Activated CD4-positive, alpha-beta memory T cell treated with anti-CD3 and anti-CD28 coated beads for 36 hours (primary cell): ENCODE measurements around the gene RTCA. TPM values are rescaled to one million over a fixed set of nuclear protein-coding genes. Genes with fewer than 3 reads are reported as not detected.
A peak's percentile ranks its signal among the peaks of the same experiment; 100 is the strongest.
"Not testable (repeated sequence)": the region's sequence is repeated elsewhere in the genome, so short reads cannot be mapped to it uniquely, and the experiment has no call there.

Source experiments
- CTCF ChIA-PET: fragments of 350-600 bp; sonication (Branson Sonifier 250); formaldehyde crosslinking; loops from one replicate; lab custom pipeline; 2021; ENCODE audit warnings: antibody characterized with exemption, inconsistent platforms; lab: Charles Lee
- POLR2A ChIA-PET: fragments of 350-600 bp; sonication (Branson Sonifier 250); formaldehyde crosslinking; loops from one replicate; lab custom pipeline; 2021; ENCODE audit warnings: antibody characterized with exemption; lab: Charles Lee
- DNase-seq: peaks from one replicate; pipeline ENCODE4 v3.0.0-alpha.2; 2020
- H3K27ac Mint-ChIP-seq: one replicate; pipeline ENCODE4 v1.8.0; 2021; ENCODE audit warnings: mixed read lengths
- H3K27me3 Mint-ChIP-seq: one replicate; pipeline ENCODE4 v1.8.0; 2021; ENCODE audit warnings: mixed read lengths
- H3K36me3 Mint-ChIP-seq: one replicate; pipeline ENCODE4 v1.8.0; 2021; ENCODE audit warnings: mixed read lengths
- H3K4me1 Mint-ChIP-seq: one replicate; pipeline ENCODE4 v1.8.0; 2021; ENCODE audit warnings: low read depth, mixed read lengths
- H3K4me3 Mint-ChIP-seq: one replicate; pipeline ENCODE4 v1.8.0; 2021; ENCODE audit warnings: mild to moderate bottlenecking, mixed read lengths
- H3K9me3 Mint-ChIP-seq: one replicate; pipeline ENCODE4 v1.8.0; 2021; ENCODE audit warnings: mixed read lengths
- intact Hi-C: fragments of 100-400 bp; cut with micrococcal nuclease; formaldehyde crosslinking; loops from one replicate; pipeline ENCODE4 v1.15.1; 2023
- total RNA-seq, 2 experiments: library from RNA; stranded (reverse); gene quantifications; one replicate each; pipeline ENCODE4 v1.2.3, GENCODE V29; 2021

The RTCA gene
- total RNA-seq, result 10 to 100 TPM; 56.6 to 58.2 TPM

DNA sequence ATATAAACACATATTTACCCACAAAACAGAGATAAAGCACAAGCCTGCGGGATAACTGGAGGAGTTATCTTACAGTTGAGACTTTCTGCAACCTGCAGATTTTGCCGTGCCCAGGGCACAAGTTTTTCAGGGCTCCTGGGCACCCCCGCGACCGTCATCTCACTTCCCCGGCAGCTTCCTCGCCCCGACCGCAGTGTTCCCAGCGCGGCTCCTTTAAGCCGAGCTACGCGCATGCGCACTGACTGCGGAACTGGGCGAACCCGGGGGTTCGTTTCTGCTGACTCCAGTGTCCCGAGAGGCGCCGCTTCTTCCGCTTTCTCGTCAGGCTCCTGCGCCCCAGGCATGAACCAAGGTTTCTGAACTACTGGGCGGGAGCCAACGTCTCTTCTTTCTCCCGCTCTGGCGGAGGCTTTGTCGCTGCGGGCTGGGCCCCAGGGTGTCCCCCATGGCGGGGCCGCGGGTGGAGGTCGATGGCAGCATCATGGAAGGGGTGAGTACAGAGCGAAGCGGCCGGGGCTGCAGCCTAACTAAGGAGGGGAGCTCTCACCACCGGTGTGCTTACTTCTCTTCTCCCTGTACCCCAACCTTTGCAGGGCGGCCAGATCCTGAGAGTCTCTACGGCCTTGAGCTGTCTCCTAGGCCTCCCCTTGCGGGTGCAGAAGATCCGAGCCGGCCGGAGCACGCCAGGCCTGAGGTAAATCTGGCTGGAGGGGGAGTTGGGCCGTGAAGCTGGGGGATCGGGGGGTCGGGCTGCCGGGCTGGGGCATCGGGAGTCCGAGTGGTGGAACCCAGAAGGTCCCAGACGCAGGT is at the start of gene RTCA:
Gene RTCA (plus strand): TSS at position 286 of the 810 bp plus-strand sequence. CDS start 160 bp downstream, at position 446.
- Mint-ChIP-seq H3K4me3 (peak within 1 kb of the TSS; percentile 100), H3K9me3 (peaks cover 4% of the 10 kb centered on the region), H3K27me3 (no peaks in the 10 kb centered on the region), H3K4me1 (peaks cover 40% of the 10 kb centered on the region), H3K27ac (peak within 1 kb of the TSS; percentile 97), H3K36me3 (peaks cover 40% of the 10 kb centered on the region)
- intact Hi-C loops, result loop anchor here (1.0 to 10.0 kb wide), 8 partner anchors 17 to 629 kb away; partner anchors contain the start of genes DBT, EXTL2, SASS6 and SLC30A7
- peak; percentile 96 for DNase-seq
- CTCF ChIA-PET, result interaction anchor here (0.8 to 2.5 kb wide), 9 partner anchors 11 to 460 kb away, joined by 3 to 25 read pairs (median 8); partner anchors contain the start of genes CDC14A and DBT
- POLR2A ChIA-PET, result interaction anchor here (0.6 to 3.0 kb wide), 16 partner anchors 12 to 227 kb away, joined by 3 to 18 read pairs (median 3); partner anchors contain the start of genes CDC14A and DBT

DNA sequence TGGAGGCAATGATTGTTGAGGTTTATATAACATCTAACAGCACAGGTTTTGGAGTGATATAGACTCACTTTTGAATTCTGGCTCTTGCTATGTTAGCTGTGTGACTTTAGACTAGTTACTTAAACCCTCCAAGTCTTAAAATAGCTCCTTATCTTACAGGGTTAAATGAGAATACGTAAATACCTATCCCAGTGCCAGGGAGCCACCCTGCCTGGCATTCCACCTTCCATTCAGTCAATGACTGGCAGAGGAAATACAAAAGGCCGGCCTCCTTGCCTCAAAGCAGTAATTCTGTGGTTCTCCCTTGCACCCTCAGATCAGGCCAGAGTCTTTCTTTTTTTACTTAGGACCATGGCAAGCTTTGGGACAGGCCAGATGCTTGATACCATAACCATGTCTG is 48.2 kb upstream of the RTCA start:
- H3K4me1 Mint-ChIP-seq, result peaks cover 7% of the 10 kb centered on the region

DNA sequence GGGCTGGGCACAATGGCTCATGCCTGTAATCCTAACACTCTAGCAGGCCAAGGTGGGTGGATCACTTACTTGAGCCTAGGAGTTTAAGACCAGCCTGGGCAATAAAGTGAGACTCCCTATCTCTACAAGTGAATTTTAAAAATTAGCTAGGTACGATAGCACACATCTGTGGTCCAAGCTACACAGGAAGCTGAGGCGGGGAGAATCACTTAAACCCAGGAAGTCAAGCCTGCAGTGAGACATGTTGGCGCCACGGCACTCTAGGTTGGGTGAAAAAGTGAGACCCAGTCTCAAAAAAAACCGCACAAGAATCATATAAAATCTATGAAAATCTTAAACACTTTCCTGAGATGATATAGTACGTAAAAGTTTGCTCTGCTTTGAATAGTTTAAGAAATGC is 46.6 kb upstream of the RTCA start:
- H3K27me3 Mint-ChIP-seq, result no peaks in the 10 kb centered on the region
- no peaks in the 10 kb centered on the region for H3K9me3 Mint-ChIP-seq
- H3K27ac Mint-ChIP-seq, result no peak overlapping the region
- DNase-seq, result no peak
- ChIA-PET POLR2A (no interaction called here), CTCF (no interaction called here)
- no peak overlapping the region for H3K4me3 Mint-ChIP-seq
- H3K4me1 Mint-ChIP-seq, result peaks cover 7% of the 10 kb centered on the region
- H3K36me3 Mint-ChIP-seq, result peaks cover 13% of the 10 kb centered on the region
- intact Hi-C loops, result no loop called here

More for the DNA sequence above, 48.2 kb upstream of the RTCA start:
- ChIA-PET POLR2A (no interaction called here), CTCF (no interaction called here)
- Mint-ChIP-seq H3K27ac (no peak overlapping the region), H3K4me3 (no peak overlapping the region), H3K9me3 (no peaks in the 10 kb centered on the region), H3K36me3 (peaks cover 18% of the 10 kb centered on the region), H3K27me3 (no peaks in the 10 kb centered on the region)
- DNase-seq, result no peak
- intact Hi-C loops, result no loop called here

DNA sequence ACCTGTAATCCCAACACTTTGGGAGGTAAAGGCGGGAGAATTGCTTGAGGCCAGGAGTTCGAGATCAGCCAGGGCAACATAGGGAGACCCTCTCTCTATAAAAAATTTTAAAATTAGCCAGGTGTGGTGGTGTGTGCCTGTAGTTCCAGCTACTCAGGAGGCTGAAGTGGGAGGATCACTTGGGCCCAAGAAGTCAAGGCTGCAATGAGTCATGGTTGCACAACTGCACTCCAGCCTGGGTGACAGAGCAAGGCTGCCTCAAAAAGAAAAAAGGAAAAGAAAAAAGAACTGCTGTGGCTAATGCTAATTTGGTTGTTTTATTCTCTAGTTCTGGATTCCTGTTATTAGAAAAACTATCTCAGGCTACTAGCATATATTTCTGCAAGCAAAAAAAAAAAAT is 46.1 kb upstream of the RTCA start:
- Mint-ChIP-seq H3K36me3 (peaks cover 10% of the 10 kb centered on the region), H3K9me3 (no peaks in the 10 kb centered on the region), H3K27ac (no peak overlapping the region), H3K4me1 (peaks cover 7% of the 10 kb centered on the region), H3K27me3 (no peaks in the 10 kb centered on the region), H3K4me3 (no peak overlapping the region)
- intact Hi-C loops, result no loop called here
- DNase-seq, result peak; percentile 14
- ChIA-PET CTCF (no interaction called here), POLR2A (no interaction called here)

DNA sequence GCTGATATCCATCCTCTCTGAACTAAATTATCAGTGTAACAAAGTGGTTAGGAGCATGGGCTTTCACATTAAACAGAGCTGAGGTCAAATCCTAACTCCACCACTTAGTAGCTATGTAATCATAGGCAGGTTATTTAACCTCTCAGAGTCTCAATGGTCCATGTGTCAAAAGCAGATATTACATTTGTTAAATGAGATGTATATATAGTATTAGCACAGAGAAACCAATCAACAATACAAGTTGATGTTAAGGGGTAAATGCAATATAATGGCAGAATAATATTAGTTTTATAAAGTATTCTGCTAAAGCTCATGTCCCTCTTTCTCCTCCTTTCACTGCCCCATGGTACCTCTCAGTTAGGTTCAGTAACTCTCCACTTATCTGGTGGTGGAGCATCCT is 43.6 kb upstream of the RTCA start:
- CTCF ChIA-PET, result interaction anchor here (0.6 to 1.4 kb wide), 3 partner anchors 58 to 242 kb away, joined by 3 to 5 read pairs (median 3); no protein-coding TSS in a partner anchor

DNA sequence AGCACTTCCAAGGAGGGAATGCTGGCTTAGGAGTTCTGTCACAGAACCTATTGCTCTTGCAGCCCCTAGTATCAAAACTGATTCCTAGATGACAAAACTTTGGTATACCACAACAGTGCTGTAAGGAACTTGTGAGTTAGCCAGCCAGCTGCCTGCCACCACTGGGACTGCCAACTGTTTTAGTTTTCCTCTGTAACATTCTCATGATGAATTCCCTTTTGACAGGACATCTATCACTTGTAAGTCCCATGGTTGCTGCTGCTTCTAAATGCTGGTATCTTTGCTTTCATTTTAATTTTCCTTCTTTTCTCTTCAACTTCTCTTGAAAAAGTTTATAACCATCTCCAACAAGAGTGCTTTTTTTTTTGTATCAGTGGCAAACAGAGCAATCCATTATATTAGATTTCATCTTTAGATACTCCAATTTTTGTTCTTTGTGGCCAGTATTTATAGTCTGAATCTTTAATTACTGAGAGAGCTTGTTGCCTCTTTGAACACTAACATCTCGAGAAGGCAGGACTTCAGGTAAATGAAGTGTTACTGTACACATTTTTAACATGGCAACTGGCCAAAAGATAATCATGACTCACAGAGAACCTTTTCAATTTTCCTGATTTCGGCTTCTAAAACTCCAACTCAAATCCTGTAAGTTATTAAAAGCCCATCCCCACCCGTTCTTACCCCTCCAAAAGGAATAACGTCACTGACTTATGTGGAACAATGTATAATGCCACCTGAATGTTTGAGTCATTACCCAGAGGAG is 36.2 kb upstream of the RTCA start:
- peaks cover 26% of the 10 kb centered on the region for H3K36me3 Mint-ChIP-seq
- POLR2A ChIA-PET, result no interaction called here
- H3K4me1 Mint-ChIP-seq, result peaks cover 20% of the 10 kb centered on the region
- DNase-seq, result no peak
- intact Hi-C loops, result loop anchor here (1.0 to 5.0 kb wide), 4 partner anchors 19 to 191 kb away; partner anchors contain the start of genes DBT and RTCA
- no peaks in the 10 kb centered on the region for H3K9me3 Mint-ChIP-seq
- no peak overlapping the region for H3K4me3 Mint-ChIP-seq
- H3K27ac Mint-ChIP-seq, result no peak overlapping the region
- CTCF ChIA-PET, result no interaction called here
- no peaks in the 10 kb centered on the region for H3K27me3 Mint-ChIP-seq

More for the DNA sequence above, 43.6 kb upstream of the RTCA start:
- peaks cover 7% of the 10 kb centered on the region for H3K36me3 Mint-ChIP-seq
- H3K27me3 Mint-ChIP-seq, result no peaks in the 10 kb centered on the region
- no peaks in the 10 kb centered on the region for H3K9me3 Mint-ChIP-seq
- POLR2A ChIA-PET, result no interaction called here
- DNase-seq, result no peak
- intact Hi-C loops, result no loop called here
- no peak overlapping the region for H3K4me3 Mint-ChIP-seq
- H3K4me1 Mint-ChIP-seq, result peaks cover 7% of the 10 kb centered on the region
- H3K27ac Mint-ChIP-seq, result no peak overlapping the region

DNA sequence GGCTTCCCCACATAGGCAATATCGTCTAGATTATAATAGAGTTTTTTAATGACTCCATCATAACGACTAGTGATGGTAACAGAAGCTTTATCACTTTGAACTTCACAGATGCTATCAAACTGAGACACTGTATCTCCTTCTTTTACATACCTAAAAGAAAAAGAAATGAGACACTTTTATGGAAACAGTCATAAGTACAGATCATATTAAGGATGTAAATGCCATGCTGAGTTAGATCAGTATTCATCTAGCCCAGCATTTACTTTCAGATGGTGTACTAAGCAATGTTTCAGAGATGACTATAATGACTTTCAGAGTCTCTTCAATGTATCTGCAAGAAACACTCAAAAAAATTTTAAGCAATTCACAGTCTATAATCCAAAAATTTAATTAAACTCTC is 35.3 kb upstream of the RTCA start:
- Mint-ChIP-seq H3K9me3 (no peaks in the 10 kb centered on the region), H3K4me3 (no peak overlapping the region)

DNA sequence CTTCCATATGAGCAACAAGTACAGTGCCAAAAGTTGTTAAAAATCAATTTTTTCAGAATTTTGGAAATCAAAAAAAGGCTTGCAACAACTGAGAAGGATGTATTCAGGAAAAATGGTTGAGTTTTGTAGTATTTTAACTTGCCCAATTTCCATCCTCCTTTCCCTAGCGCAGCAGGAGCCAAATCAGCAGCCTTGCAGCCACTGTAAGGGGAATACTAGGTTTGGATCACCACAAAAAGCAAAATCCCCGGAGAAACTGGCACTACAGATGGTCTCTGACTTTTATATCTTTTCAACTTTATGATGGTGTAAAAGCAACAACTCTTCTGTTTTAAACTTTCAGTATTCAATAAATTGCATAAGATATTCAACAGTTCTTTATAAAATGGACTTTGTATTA is 34.3 kb upstream of the RTCA start:
- no peak overlapping the region for H3K27ac Mint-ChIP-seq

More for the DNA sequence above, 35.3 kb upstream of the RTCA start:
- Mint-ChIP-seq H3K36me3 (peaks cover 26% of the 10 kb centered on the region), H3K27me3 (no peaks in the 10 kb centered on the region), H3K4me1 (peaks cover 20% of the 10 kb centered on the region), H3K27ac (no peak overlapping the region)
- DNase-seq, result no peak
- POLR2A ChIA-PET, result no interaction called here
- intact Hi-C loops, result loop anchor here (1.0 to 5.0 kb wide), 5 partner anchors 19 to 229 kb away; partner anchors contain the start of genes DBT and RTCA
- CTCF ChIA-PET, result no interaction called here

DNA sequence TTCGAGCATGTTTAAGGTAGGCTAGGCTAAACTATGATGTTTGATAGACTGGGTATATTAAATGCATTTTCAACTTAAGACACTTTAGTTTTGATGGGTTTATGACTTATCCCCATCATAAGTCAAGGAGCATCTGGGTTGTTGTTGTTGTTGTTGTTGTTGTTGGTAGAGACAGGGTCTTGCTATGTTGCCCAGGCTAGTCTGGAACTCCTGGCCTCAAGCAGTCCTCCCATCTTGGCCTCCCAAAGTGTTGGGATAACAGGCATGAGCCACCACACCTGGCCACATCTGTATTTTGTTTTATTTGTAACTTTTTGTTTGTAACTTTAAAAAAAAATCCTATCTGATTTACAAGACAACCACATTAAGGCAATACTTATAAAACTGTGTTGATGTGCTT is 33.9 kb upstream of the RTCA start:
- Mint-ChIP-seq H3K4me1 (peaks cover 20% of the 10 kb centered on the region), H3K36me3 (peaks cover 29% of the 10 kb centered on the region), H3K27me3 (no peaks in the 10 kb centered on the region), H3K4me3 (no peak overlapping the region), H3K9me3 (no peaks in the 10 kb centered on the region), H3K27ac (no peak overlapping the region)
- intact Hi-C loops, result loop anchor here (5.0 kb wide), 1 partner anchor 35 kb away; the partner anchor contains the start of gene RTCA
- ChIA-PET CTCF (no interaction called here), POLR2A (no interaction called here)
- DNase-seq, result no peak

More for the DNA sequence above, 34.3 kb upstream of the RTCA start:
- POLR2A ChIA-PET, result no interaction called here
- peaks cover 26% of the 10 kb centered on the region for H3K36me3 Mint-ChIP-seq
- H3K9me3 Mint-ChIP-seq, result no peaks in the 10 kb centered on the region
- H3K27me3 Mint-ChIP-seq, result no peaks in the 10 kb centered on the region
- intact Hi-C loops, result loop anchor here (1.0 to 5.0 kb wide), 3 partner anchors 36 to 228 kb away; partner anchors contain the start of gene RTCA
- no peak for DNase-seq
- peaks cover 20% of the 10 kb centered on the region for H3K4me1 Mint-ChIP-seq
- no peak overlapping the region for H3K4me3 Mint-ChIP-seq
- CTCF ChIA-PET, result no interaction called here

DNA sequence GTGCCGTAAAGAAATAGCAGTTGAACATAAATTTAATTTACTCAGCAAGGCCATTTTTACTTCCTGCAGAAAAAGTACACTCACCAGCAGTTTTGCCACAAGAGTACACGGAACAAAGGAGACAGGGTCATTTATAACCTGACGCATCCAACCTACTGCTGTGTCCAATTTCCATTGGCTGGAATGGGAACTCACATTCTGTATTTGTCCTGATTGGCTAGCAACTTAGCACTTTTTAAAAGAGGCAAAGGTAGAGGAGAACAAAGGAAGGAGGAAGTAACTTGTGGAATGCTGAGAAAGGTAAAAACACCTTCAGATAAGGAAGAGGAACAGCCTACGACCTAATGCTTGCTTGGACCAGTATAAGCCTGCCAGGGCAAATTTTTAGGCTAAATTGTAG is 32.5 kb upstream of the RTCA start:
- H3K36me3 Mint-ChIP-seq, result peaks cover 30% of the 10 kb centered on the region
- intact Hi-C loops, result loop anchor here (5.0 kb wide), 1 partner anchor 34 kb away; the partner anchor contains the start of gene RTCA
- H3K9me3 Mint-ChIP-seq, result not testable (repeated sequence)

DNA sequence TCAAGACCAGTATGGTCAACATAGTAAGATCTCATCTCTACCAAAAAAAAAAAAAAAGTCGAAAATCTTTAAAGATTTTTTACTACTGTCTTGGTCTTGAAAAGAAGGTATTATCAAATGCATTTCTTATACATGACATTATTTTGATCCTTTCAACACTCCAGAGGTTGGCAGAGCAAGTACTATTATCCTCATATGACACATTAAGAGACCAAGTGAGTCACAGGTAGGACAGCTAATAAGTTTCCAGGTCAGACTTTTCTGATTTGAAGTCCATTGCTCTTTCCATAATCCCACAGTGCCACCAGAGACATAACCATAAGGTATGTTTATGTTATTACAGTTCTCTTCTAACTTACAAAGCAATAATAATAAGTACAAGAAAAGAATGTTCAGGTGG is 31.6 kb upstream of the RTCA start:
- no peaks in the 10 kb centered on the region for H3K27me3 Mint-ChIP-seq
- peaks cover 20% of the 10 kb centered on the region for H3K4me1 Mint-ChIP-seq
- H3K27ac Mint-ChIP-seq, result no peak overlapping the region
- peaks cover 35% of the 10 kb centered on the region for H3K36me3 Mint-ChIP-seq
- DNase-seq, result no peak
- no peaks in the 10 kb centered on the region for H3K9me3 Mint-ChIP-seq
- ChIA-PET CTCF (interaction anchor here (1.3 kb wide), 1 partner anchor 221 kb away, joined by 3 read pairs; no protein-coding TSS in a partner anchor), POLR2A (no interaction called here)
- no peak overlapping the region for H3K4me3 Mint-ChIP-seq
- intact Hi-C loops, result loop anchor here (5.0 kb wide), 1 partner anchor 33 kb away; the partner anchor contains the start of gene RTCA

More for the DNA sequence above, 32.5 kb upstream of the RTCA start:
- DNase-seq, H3K4me3 Mint-ChIP-seq, POLR2A ChIA-PET, H3K27ac Mint-ChIP-seq, H3K27me3 Mint-ChIP-seq: not testable (repeated sequence)
- CTCF ChIA-PET, result interaction anchor here (1.3 kb wide), 1 partner anchor 222 kb away, joined by 3 read pairs; no protein-coding TSS in a partner anchor
- H3K4me1 Mint-ChIP-seq, result peaks cover 20% of the 10 kb centered on the region
